ENCODE data around the gene MTCL1.

Gene MTCL1

GRCh38 chr18:8863427-8863826 lies 158.1 kb downstream of the MTCL1 start:
- no peak for DNase-seq (ENCODE audit: low read depth in 2 of 2)

DNA sequence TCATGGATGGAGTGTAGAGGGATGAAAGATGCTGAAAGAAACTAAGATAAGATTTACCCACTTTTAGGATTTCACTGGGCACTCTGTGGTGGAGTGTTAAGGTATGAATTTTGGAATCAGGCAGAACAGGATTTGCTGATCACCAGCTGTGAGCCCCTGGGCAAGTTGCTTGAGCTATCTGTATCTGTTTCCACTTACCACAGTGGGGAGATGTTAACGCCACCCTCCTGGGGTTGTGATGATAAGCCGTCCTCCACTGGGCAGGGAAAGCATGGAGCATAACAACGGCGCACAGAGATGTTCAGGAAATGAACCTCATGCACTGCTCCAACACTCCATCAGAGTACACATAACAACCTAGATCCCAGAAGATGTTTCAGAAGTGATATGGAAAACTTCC lies 160.6 kb downstream of the MTCL1 start:
- DNase-seq (ENCODE audit: low read depth in 2 of 2) = no peak

DNA sequence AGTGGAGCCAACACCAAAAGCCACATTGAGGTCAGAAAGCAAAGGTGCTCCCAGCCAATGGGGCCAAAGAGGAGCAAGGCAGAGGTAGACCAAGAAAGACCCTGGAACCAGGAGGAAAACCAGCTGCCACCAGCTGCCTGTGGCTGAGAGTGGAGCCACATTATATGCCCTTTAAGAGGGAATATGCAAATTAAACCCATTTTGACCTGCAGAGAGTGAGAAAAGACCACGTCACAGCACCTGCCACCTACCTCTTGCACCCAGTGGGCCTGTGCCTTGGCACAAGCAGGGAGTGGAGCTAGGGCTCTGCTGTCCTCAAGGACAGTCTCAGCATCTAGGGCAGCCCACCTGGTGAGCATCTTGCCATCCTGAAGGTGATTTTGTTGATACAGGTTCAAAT lies 161.3 kb downstream of the MTCL1 start:
- no peak for DNase-seq (ENCODE audit: low read depth in 2 of 2)

- DNase-seq (ENCODE audit: low read depth in 2 of 2) = no peak
Measured at GRCh38 chr18:8868276-8868675, 162.9 kb downstream of the MTCL1 start.

- no peak for DNase-seq (ENCODE audit: low read depth in 2 of 2)
Measured at GRCh38 chr18:8868779-8869415, 163.5 kb downstream of the MTCL1 start.

GRCh38 chr18:8869696-8870095 lies 164.3 kb downstream of the MTCL1 start:
- DNase-seq (ENCODE audit: low read depth in 2 of 2) = no peak

DNA sequence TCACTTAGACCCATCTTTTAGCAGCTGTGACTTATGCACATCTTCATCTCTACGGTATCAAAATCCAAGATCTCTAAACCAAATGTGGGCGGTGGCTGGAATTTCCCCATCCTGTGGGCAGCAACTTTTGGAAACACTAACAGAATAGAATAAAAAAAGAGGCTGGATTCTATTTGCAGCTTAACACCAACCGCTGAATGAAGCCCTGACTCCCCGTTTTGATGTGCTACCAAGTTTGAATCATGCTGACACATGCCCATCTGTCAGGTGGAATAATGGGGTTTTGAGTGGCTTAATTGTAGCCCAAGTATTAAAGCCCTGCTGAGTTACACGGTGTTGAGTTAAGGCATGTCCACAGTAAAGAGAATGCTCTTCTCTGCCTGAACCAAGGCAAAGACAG lies 165.2 kb downstream of the MTCL1 start:
- DNase-seq (ENCODE audit: low read depth in 2 of 2) = no peak

GRCh38 chr18:8871489-8871888 lies 166.1 kb downstream of the MTCL1 start:
- DNase-seq (ENCODE audit: low read depth in 2 of 2) = no peak

DNA sequence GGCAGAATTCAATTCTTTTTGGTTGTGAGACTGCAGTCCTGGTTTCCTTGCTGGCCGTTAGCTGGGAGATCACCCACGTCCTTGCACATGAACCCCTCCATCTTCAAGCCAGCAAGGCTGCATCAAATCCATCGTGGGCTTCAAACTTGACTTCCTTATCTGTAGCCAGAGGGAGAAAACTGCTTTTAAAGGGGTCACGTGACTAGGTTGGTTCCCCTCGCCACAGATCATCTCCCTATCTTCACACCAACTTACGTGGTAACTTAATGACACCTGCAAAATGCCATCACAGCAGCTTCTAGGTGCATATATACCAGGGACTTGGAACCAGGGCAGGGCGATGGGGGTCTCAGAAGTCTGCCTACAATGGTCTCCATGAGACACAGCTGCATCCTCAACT lies 169.5 kb downstream of the MTCL1 start:
- DNase-seq (ENCODE audit: low read depth in 2 of 2) = no peak

DNA sequence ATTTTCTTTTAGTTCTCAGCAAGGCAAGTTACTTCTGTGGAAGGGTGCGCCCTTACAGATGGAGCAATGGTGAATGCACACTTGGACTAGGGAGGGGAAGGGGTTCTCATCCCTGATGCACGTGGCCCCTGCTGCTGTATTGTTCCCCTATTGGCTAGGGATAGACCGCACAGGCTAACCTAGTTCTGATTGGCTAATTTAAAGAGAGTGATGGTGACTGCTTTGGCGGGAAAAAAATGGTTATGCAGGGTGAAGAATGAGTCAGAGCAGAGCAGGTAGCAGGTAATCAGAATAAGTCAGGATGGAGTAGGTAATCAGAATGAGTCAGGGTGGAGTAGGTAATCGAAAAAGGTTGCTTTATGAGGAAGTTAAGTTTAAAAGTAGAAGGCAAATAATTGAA lies 171.5 kb downstream of the MTCL1 start:
- DNase-seq (ENCODE audit: low read depth in 2 of 2) = no peak

GRCh38 chr18:8881103-8881502 lies 175.7 kb downstream of the MTCL1 start:
- DNase-seq (ENCODE audit: low read depth in 2 of 2) = no peak
